GM23338 (cell line): ENCODE results near the gene ECM2. TPM values are rescaled to one million over a fixed set of nuclear protein-coding genes. Genes with fewer than 3 reads are reported as not detected.

Experiments used
- ATAC-seq: fragments of 200-7000 bp; cut with Tn5 transposase; 3 replicates; pipeline ENCODE4 v1.9.1; 2020
- DNase-seq: peaks from one replicate; pipeline ENCODE4 v3.0.0-alpha.2; 2015; ENCODE audit warnings: low spot score
- H2AFZ ChIP-seq: fragments of 200-600 bp; sonication (generic); 2 replicates; pipeline ENCODE4 v1.8.0; 2016; ENCODE audit warnings: antibody characterized with exemption, mild to moderate bottlenecking, moderate library complexity
- H3F3A ChIP-seq: fragments of 200-600 bp; sonication (generic); replicated peaks from 2 replicates; pipeline ENCODE4 v1.8.0; 2017; ENCODE audit warnings: antibody characterized with exemption, mixed run types, low read depth
- H3K27ac ChIP-seq: fragments of 200-600 bp; sonication (generic); 2 replicates; pipeline ENCODE4 v1.6.1; 2016; ENCODE audit warnings: low read depth
- H3K27me3 ChIP-seq: fragments of 200-600 bp; sonication (generic); 2 replicates; pipeline ENCODE4 v1.8.0; 2016; ENCODE audit warnings: mild to moderate bottlenecking, mixed run types, moderate library complexity; ENCODE audit not compliant: insufficient read depth
- H3K36me3 ChIP-seq: fragments of 200-600 bp; sonication (generic); 2 replicates; pipeline ENCODE4 v1.8.0; 2016; ENCODE audit warnings: mild to moderate bottlenecking; ENCODE audit not compliant: insufficient read depth
- H3K4me1 ChIP-seq: fragments of 200-600 bp; sonication (generic); 2 replicates; pipeline ENCODE4 v1.8.0; 2016; ENCODE audit warnings: mild to moderate bottlenecking, moderate library complexity; ENCODE audit not compliant: insufficient read depth
- H3K4me2 ChIP-seq: fragments of 200-600 bp; sonication (generic); 2 replicates; pipeline ENCODE4 v1.7.1; 2017; ENCODE audit warnings: mixed run types
- H3K4me3 ChIP-seq: fragments of 200-600 bp; sonication (generic); 2 replicates; pipeline ENCODE4 v1.6.1; 2016; ENCODE audit warnings: mixed run types
- H3K79me2 ChIP-seq: fragments of 200-600 bp; sonication (generic); replicated peaks from 2 replicates; pipeline ENCODE4 v1.8.0; 2017; ENCODE audit warnings: mild to moderate bottlenecking; ENCODE audit not compliant: insufficient read depth
- H3K9me2 ChIP-seq: fragments of 200-600 bp; sonication (generic); 2 replicates; pipeline ENCODE4 v1.8.0; 2017; ENCODE audit not compliant: insufficient read depth
- H4K20me1 ChIP-seq: fragments of 200-600 bp; sonication (generic); replicated peaks from 2 replicates; pipeline ENCODE4 v1.8.0; 2017; ENCODE audit warnings: mild to moderate bottlenecking; ENCODE audit not compliant: insufficient read depth
- H3K27ac Mint-ChIP-seq: 2 replicates; pipeline ENCODE4 v1.8.0; 2020; ENCODE audit warnings: inconsistent platforms, mild to moderate bottlenecking, moderate library complexity, mixed read lengths
- H3K27me3 Mint-ChIP-seq: 3 replicates; pipeline ENCODE4 v1.8.0; 2022; ENCODE audit warnings: low read depth, mild to moderate bottlenecking, moderate library complexity, mixed read lengths, inconsistent platforms; ENCODE audit not compliant: insufficient read depth, poor library complexity
- H3K36me3 Mint-ChIP-seq: 3 replicates; pipeline ENCODE4 v1.8.0; 2021; ENCODE audit warnings: low read depth, mild to moderate bottlenecking, inconsistent platforms, moderate library complexity, mixed read lengths
- H3K4me1 Mint-ChIP-seq: 3 replicates; pipeline ENCODE4 v1.8.0; 2020; ENCODE audit warnings: mild to moderate bottlenecking, inconsistent platforms, mixed read lengths
- H3K4me3 Mint-ChIP-seq: 3 replicates; pipeline ENCODE4 v1.8.0; 2021; ENCODE audit warnings: moderate library complexity, mild to moderate bottlenecking, inconsistent platforms, mixed read lengths
- H3K9me3 Mint-ChIP-seq: 3 replicates; pipeline ENCODE4 v1.8.0; 2020; ENCODE audit warnings: moderate library complexity, mild to moderate bottlenecking, inconsistent platforms, mixed read lengths
- EZH2 ChIP-seq: fragments of 200-600 bp; sonication (generic); IDR thresholded peaks from one replicate; pipeline ENCODE4 v1.8.0; 2017; ENCODE audit warnings: antibody characterized with exemption, mild to moderate bottlenecking, low read depth; ENCODE audit not compliant: unreplicated experiment
- ZNF462 ChIP-seq: fragments of 250-450 bp; sonication (Bioruptor Pico); IDR thresholded peaks from 2 replicates; pipeline ENCODE4 v1.5.0; 2020; ENCODE audit warnings: mild to moderate bottlenecking, moderate library complexity
- polyA plus RNA-seq: library from polyadenylated mRNA; unstranded; fragments of >200 nt; fragmentation: Nextera tagmentation; extraction: Ambion mirVana; gene quantifications from 2 replicates; pipeline ENCODE4 v1.2.1, GENCODE V29; 2016
- total RNA-seq: library from RNA; depleted of rRNA; stranded (reverse); fragments of >200 nt; shearing (Covaris generic); gene quantifications from 2 replicates; pipeline ENCODE4 v1.2.3, GENCODE V29; 2014
- TF ChIP-seq, protein P1 (sequence below), 2 experiments: fragments of 200-600 bp in 1 of 2; sonication (generic) in 1 of 2; conservative IDR thresholded peaks; 2 replicates each; pipeline versions ENCODE4 v1.5.1 to v1.6.1; 2016 to 2017; ENCODE audit warnings: antibody characterized with exemption in 2 of 2, low read depth in 2 of 2, mild to moderate bottlenecking in 2 of 2, moderate library complexity in 1 of 2

ECM2 gene
- total and polyA plus RNA-seq, 2 experiments from 2014 or later: 0.79 TPM; not detected in 1

- Mint-ChIP-seq H3K4me1 (peaks cover 30% of the 10 kb centered on the region), H3K36me3 (no peaks in the 10 kb centered on the region), H3K27me3 (peaks cover 8% of the 10 kb centered on the region), H3K9me3 (no peaks in the 10 kb centered on the region), H3K4me3 (no peak overlapping the region), H3K27ac (no peak overlapping the region)
- H3K4me2 ChIP-seq: no peak overlapping the region
- no peaks in the 10 kb centered on the region for H3K9me2 ChIP-seq
- no peak for DNase-seq
- no peaks in the 10 kb centered on the region for H3F3A ChIP-seq
- H3K36me3 ChIP-seq: no peaks in the 10 kb centered on the region
- TF ChIP-seq, protein P1, sequence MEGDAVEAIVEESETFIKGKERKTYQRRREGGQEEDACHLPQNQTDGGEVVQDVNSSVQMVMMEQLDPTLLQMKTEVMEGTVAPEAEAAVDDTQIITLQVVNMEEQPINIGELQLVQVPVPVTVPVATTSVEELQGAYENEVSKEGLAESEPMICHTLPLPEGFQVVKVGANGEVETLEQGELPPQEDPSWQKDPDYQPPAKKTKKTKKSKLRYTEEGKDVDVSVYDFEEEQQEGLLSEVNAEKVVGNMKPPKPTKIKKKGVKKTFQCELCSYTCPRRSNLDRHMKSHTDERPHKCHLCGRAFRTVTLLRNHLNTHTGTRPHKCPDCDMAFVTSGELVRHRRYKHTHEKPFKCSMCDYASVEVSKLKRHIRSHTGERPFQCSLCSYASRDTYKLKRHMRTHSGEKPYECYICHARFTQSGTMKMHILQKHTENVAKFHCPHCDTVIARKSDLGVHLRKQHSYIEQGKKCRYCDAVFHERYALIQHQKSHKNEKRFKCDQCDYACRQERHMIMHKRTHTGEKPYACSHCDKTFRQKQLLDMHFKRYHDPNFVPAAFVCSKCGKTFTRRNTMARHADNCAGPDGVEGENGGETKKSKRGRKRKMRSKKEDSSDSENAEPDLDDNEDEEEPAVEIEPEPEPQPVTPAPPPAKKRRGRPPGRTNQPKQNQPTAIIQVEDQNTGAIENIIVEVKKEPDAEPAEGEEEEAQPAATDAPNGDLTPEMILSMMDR (conservative IDR thresholded peaks at IDR 0.05; ENCODE audit: low read depth in 2 of 2): peak in 1 of 2 experiments; percentile 47; a peak in 2 of 4 replicates
- TF ChIP-seq ZNF462 (CRISPR knock-in tag): no peak
- no peak for ATAC-seq
- no peaks in the 10 kb centered on the region for H3K27me3 ChIP-seq
- no peak overlapping the region for H3K4me3 ChIP-seq
- no peaks in the 10 kb centered on the region for H3K79me2 ChIP-seq
- no peak overlapping the region for H2AFZ ChIP-seq
- H3K4me1 ChIP-seq: peaks cover 12% of the 10 kb centered on the region; the same call in 1 of the 2 replicates
- H3K27ac ChIP-seq: no peak overlapping the region
- no peaks in the 10 kb centered on the region for H4K20me1 ChIP-seq
Measured at GRCh38 chr9:92507005-92507404, 28.8 kb downstream of the ECM2 start.

DNA sequence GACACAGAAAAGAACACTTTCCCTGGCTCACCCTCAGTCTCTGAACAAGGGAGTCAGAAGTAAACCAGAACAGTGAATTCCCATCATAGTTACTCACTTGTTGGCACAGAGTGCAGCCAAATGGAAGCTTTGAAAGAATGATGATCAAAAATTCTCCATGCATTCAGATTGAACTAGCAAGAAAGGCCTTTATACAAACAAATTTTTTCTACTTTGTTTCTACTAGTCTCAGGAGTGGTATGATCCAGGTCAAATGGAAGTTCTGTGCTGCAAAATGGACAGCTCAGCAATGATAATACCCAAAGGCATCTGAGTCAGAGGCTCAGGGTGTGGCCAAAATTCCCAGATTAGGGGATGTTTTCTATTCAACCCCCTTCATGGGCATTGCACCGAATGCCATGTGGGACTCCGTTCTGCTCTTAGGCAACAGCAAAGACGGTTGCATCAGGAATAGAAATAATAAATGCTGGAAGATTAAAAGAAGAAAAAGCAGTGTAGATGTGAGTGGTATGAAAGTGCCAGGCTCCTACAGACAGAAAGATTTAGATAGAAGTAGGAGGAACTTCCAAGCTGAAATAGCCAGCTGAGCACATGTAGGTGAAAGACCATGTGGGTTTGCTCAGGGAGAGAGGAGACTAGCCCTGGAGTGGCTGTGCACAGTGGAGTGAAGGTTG lies 29.5 kb downstream of the ECM2 start:
- Mint-ChIP-seq H3K4me1 (peaks cover 30% of the 10 kb centered on the region), H3K27ac (no peak overlapping the region), H3K27me3 (peaks cover 8% of the 10 kb centered on the region), H3K36me3 (no peaks in the 10 kb centered on the region), H3K4me3 (no peak overlapping the region), H3K9me3 (no peaks in the 10 kb centered on the region)
- Histone ChIP-seq H3K4me1 (peaks cover 12% of the 10 kb centered on the region; the same call in 1 of the 2 replicates), H3F3A (no peaks in the 10 kb centered on the region), H2AFZ (no peak overlapping the region), H3K36me3 (no peaks in the 10 kb centered on the region), H3K27me3 (no peaks in the 10 kb centered on the region), H4K20me1 (no peaks in the 10 kb centered on the region), H3K79me2 (no peaks in the 10 kb centered on the region), H3K4me2 (no peak overlapping the region), H3K4me3 (no peak overlapping the region), H3K9me2 (no peaks in the 10 kb centered on the region), H3K27ac (no peak overlapping the region)
- no peak for DNase-seq
- ATAC-seq: no peak
- no peak for TF ChIP-seq EZH2
